B cell (primary cell): Measurements from ENCODE around the gene DLK1. TPM values are rescaled to one million over a fixed set of nuclear protein-coding genes. Genes with fewer than 3 reads are reported as not detected.

Source experiments
- ATAC-seq: fragments of 200-7000 bp; cut with Tn5 transposase; one replicate; pipeline ENCODE4 v1.10.0; 2021; ENCODE audit warnings: low read depth, mild to moderate bottlenecking, moderate number of reproducible peaks, moderate library complexity
- CTCF ChIA-PET: fragments of 350-600 bp; sonication (Branson Sonifier 250); formaldehyde crosslinking; loops from one replicate; lab custom pipeline; 2021; ENCODE audit warnings: antibody characterized with exemption, inconsistent platforms; lab: Charles Lee
- POLR2A ChIA-PET: fragments of 350-600 bp; sonication (Branson Sonifier 250); formaldehyde crosslinking; loops from one replicate; lab custom pipeline; 2021; ENCODE audit warnings: antibody characterized with exemption; lab: Charles Lee
- DNase-seq: peaks from one replicate; pipeline ENCODE4 v3.0.0; 2013
- H2AFZ ChIP-seq: 2 replicates; pipeline ENCODE4 v1.6.1; 2012; ENCODE audit warnings: mild to moderate bottlenecking, low read depth, low read length; ENCODE audit not compliant: insufficient read depth, poor library complexity, severe bottlenecking
- H3K27ac ChIP-seq, 2 donors: 1 replicate in 1 of 2; 2 replicates in 1 of 2; pipeline ENCODE4 v1.5.1; 2012 to 2013; ENCODE audit warnings: low read length in 2 of 2, mild to moderate bottlenecking in 2 of 2, moderate library complexity in 1 of 2
- H3K27me3 ChIP-seq, 4 experiments: fragments of 200-600 bp in 1 of 4; sonication (generic) in 1 of 4; replicated peaks in 1 of 4; 1 replicate in 2 of 4; 2 replicates in 2 of 4; pipeline versions ENCODE4 v1.6.1 to v1.7.0; 2013 to 2016; ENCODE audit warnings: low read length in 3 of 4, mild to moderate bottlenecking in 2 of 4, mixed read lengths in 1 of 4, moderate library complexity in 1 of 4; ENCODE audit not compliant: insufficient read depth in 4 of 4, control insufficient read depth in 3 of 4; ENCODE audit errors: control extremely low read depth in 1 of 4
- H3K36me3 ChIP-seq, 2 experiments: replicated peaks in 1 of 2; 1 replicate in 1 of 2; 2 replicates in 1 of 2; pipeline versions ENCODE4 v1.6.1 to v1.7.1; 2013; ENCODE audit warnings: low read length in 1 of 2; ENCODE audit not compliant: insufficient read depth in 2 of 2, control insufficient read depth in 1 of 2; ENCODE audit errors: control extremely low read depth in 1 of 2, extremely low read depth in 1 of 2
- H3K4me1 ChIP-seq, 2 donors: fragments of 200-600 bp in 1 of 2; sonication (generic) in 1 of 2; 1 replicate in 1 of 2; 2 replicates in 1 of 2; pipeline versions ENCODE4 v1.5.1 to v1.6.1; 2013 to 2017; ENCODE audit warnings: low read length in 2 of 2; ENCODE audit not compliant: control insufficient read depth in 2 of 2, insufficient read depth in 2 of 2
- H3K4me2 ChIP-seq: replicated peaks from 2 replicates; pipeline ENCODE3; 2012; ENCODE audit warnings: mild to moderate bottlenecking, low read depth, low read length; ENCODE audit not compliant: poor library complexity, severe bottlenecking
- H3K4me3 ChIP-seq, 5 experiments: fragments of 200-600 bp in 1 of 5; sonication (generic) in 1 of 5; 1 replicate in 3 of 5; 2 replicates in 2 of 5; pipeline versions ENCODE4 v1.5.1 to v1.7.0; 2011 to 2016; ENCODE audit warnings: low read length in 4 of 5, mild to moderate bottlenecking in 4 of 5, low read depth in 2 of 5, control low read depth in 1 of 5, moderate library complexity in 1 of 5; ENCODE audit not compliant: insufficient read depth in 1 of 5; ENCODE audit errors: control extremely low read depth in 1 of 5, extremely low read depth in 1 of 5
- H3K79me2 ChIP-seq: fragments of 200-600 bp; sonication (generic); one replicate; pipeline ENCODE4 v1.6.0; 2016; ENCODE audit warnings: low read length; ENCODE audit not compliant: control insufficient read depth, insufficient read depth
- H3K9ac ChIP-seq: fragments of 200-600 bp; sonication (generic); 2 replicates; pipeline ENCODE4 v1.6.1; 2017; ENCODE audit warnings: mild to moderate bottlenecking, low read length, moderate library complexity
- H3K9me3 ChIP-seq, 3 donors: one replicate each; pipeline versions ENCODE4 v1.6.1 to v1.7.1; 2013; ENCODE audit warnings: low read length in 2 of 3; ENCODE audit not compliant: control insufficient read depth in 2 of 3, insufficient read depth in 1 of 3; ENCODE audit errors: control extremely low read depth in 1 of 3
- H4K20me1 ChIP-seq: 2 replicates; pipeline ENCODE4 v1.6.0; 2012; ENCODE audit warnings: mild to moderate bottlenecking, low read length; ENCODE audit not compliant: insufficient read depth, control insufficient read depth, poor library complexity, severe bottlenecking
- H3K27ac Mint-ChIP-seq: one replicate; pipeline ENCODE4 v1.8.0; 2021; ENCODE audit warnings: mixed read lengths
- H3K27me3 Mint-ChIP-seq: one replicate; pipeline ENCODE4 v1.8.0; 2021; ENCODE audit warnings: mixed read lengths
- H3K4me1 Mint-ChIP-seq: one replicate; pipeline ENCODE4 v1.8.0; 2021; ENCODE audit warnings: mixed read lengths
- H3K4me3 Mint-ChIP-seq: one replicate; pipeline ENCODE4 v1.8.0; 2021; ENCODE audit warnings: mixed read lengths
- H3K9me3 Mint-ChIP-seq: one replicate; pipeline ENCODE4 v1.8.0; 2022; ENCODE audit warnings: mixed read lengths; ENCODE audit not compliant: insufficient read depth
- CTCF ChIP-seq: fragments of 200-600 bp; IDR thresholded peaks from one replicate; pipeline ENCODE4 v1.8.0; 2022; ENCODE audit warnings: antibody characterized with exemption, mild to moderate bottlenecking
- EZH2 ChIP-seq: IDR thresholded peaks from 2 replicates; pipeline ENCODE4 v1.6.1; 2012; ENCODE audit warnings: borderline replicate concordance, low read depth, mild to moderate bottlenecking, moderate library complexity, low read length; ENCODE audit not compliant: insufficient read depth, poor library complexity, severe bottlenecking
- WGBS: methylation state at CpG from one replicate; pipeline ENCODE4 v1.1.5; 2013; ENCODE audit warnings: missing lambda C conversion rate; ENCODE audit not compliant: insufficient coverage; 5-methylcytosine and 5-hydroxymethylcytosine counted together
- intact Hi-C: fragments of 100-400 bp; cut with micrococcal nuclease; formaldehyde crosslinking; loops from one replicate; pipeline ENCODE4 v1.10.0; 2022
- polyA plus RNA-seq: library from polyadenylated mRNA; depleted of rRNA; stranded (reverse); fragments of >200 nt; gene quantifications from 2 replicates; pipeline ENCODE4 v1.2.3, GENCODE V29; 2012
- total RNA-seq, 2 donors: library from RNA; stranded (reverse); fragments of 120-200 nt in 1 of 2; gene quantifications; 1 replicate in 1 of 2; 2 replicates in 1 of 2; pipeline versions ENCODE4 v1.2.3 to v1.2.4, GENCODE V29; 2013 to 2022

The DLK1 gene
- total and polyA plus RNA-seq, 2 donors (not counting 1 experiment from before 2014, with no cell fraction given): not detected

- H4K20me1 ChIP-seq: no peaks in the 10 kb centered on the region
- no peak overlapping the region for H2AFZ ChIP-seq
- H3K79me2 ChIP-seq: no peaks in the 10 kb centered on the region
- no peaks in the 10 kb centered on the region for H3K4me1 ChIP-seq
- Mint-ChIP-seq H3K9me3 (no peaks in the 10 kb centered on the region), H3K27ac (no peak overlapping the region), H3K4me3 (no peak overlapping the region), H3K27me3 (no peaks in the 10 kb centered on the region), H3K4me1 (no peaks in the 10 kb centered on the region)
- WGBS: 87% methylated on average over 7 of the region's 7 CpGs
- H3K4me2 ChIP-seq: no peak overlapping the region
- intact Hi-C loops: no loop called here
- DNase-seq (no peak), ATAC-seq (no peak)
- TF ChIP-seq CTCF (no peak), EZH2 (no peak)
- no peak overlapping the region for H3K27ac ChIP-seq
- H3K36me3 ChIP-seq: no peaks in the 10 kb centered on the region
- no peak overlapping the region for H3K9ac ChIP-seq
- H3K4me3 ChIP-seq: no peak overlapping the region
- POLR2A ChIA-PET: no interaction called here
- H3K9me3 ChIP-seq: peaks cover 0 to 4% (median 0%) of the 10 kb centered on the region in 3 donors
- CTCF ChIA-PET: no interaction called here
- no peaks in the 10 kb centered on the region for H3K27me3 ChIP-seq
Observed at GRCh38 chr14:100778526-100778882, 51.8 kb downstream of the DLK1 start.

DNA sequence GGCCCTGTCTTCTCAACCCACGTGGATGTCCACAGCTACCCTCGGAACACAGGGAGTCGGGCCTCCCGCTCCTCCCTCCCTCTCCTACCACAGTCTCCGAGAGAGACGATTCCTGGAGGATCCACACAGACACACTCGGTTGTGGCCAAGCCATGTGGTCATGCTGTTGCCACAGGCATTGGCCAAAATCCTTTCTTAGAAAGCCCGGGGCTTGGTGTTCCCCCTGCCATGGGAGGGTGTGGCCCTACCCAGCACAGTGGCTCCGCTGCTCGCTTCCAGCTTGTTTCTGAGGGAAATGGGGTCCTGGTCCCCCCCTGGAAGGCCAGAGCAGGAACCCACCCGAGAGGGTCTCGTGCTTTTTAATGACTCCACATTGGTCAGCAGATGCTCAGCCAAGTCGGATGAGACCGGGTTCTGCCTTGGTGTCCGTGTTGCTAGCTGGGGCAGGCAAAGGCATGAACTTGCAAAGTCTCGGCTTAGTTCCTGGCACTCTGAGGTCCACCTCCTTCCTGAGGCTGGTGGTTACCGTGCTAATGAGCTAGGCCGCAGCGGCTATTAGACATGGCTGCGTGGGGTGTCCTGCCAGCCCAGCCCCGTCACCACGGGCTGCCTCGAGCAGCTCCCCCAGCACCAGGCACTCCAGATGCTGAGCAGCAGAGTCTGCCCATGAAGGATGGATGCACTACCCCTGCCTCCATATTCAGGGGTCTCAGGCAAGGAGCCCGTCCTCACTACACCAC, 52.4 kb downstream of the DLK1 start:
- no peak overlapping the region for H3K9ac ChIP-seq
- H3K36me3 ChIP-seq: no peaks in the 10 kb centered on the region
- H3K27me3 Mint-ChIP-seq: no peaks in the 10 kb centered on the region
- no peak for DNase-seq
- CTCF ChIA-PET: no interaction called here
- H4K20me1 ChIP-seq: no peaks in the 10 kb centered on the region
- 94% methylated on average over 24 of the region's 24 CpGs for WGBS
- no peak for ATAC-seq
- no peaks in the 10 kb centered on the region for H3K79me2 ChIP-seq
- no peak overlapping the region for H3K4me3 Mint-ChIP-seq
- H3K27ac ChIP-seq: no peak overlapping the region
- no peak overlapping the region for H3K4me2 ChIP-seq
- no peaks in the 10 kb centered on the region for H3K27me3 ChIP-seq
- H2AFZ ChIP-seq: no peak overlapping the region
- H3K9me3 ChIP-seq: peaks cover 0 to 4% (median 0%) of the 10 kb centered on the region in 3 donors
- POLR2A ChIA-PET: no interaction called here
- H3K4me1 ChIP-seq: no peaks in the 10 kb centered on the region
- H3K9me3 Mint-ChIP-seq: no peaks in the 10 kb centered on the region
- no peaks in the 10 kb centered on the region for H3K4me1 Mint-ChIP-seq
- no peak overlapping the region for H3K27ac Mint-ChIP-seq
- no peak for TF ChIP-seq CTCF
- no peak for TF ChIP-seq EZH2
- H3K4me3 ChIP-seq: no peak overlapping the region
- intact Hi-C loops: no loop called here
